Measurements from ENCODE around the gene SLIT3. TPM values are rescaled to one million over a fixed set of nuclear protein-coding genes. Genes with fewer than 3 reads are reported as not detected.

The SLIT3 gene
- total RNA-seq, 1 donor from 2014 or later: 52.8 TPM

GRCh38 chr5:169095976-169096375 is 205.0 kb downstream of the SLIT3 start:
- no peak overlapping the region for H3K4me3 ChIP-seq
- TF ChIP-seq POLR2A (IDR thresholded peaks at IDR 0.05) (no peak), POLR2AphosphoS5 (IDR thresholded peaks at IDR 0.05; ENCODE audit: insufficient read depth in 1 of 2, low read depth in 1 of 2) (no peak), CTCF (IDR thresholded peaks at IDR 0.05) (no peak)
- intact Hi-C loops (cut with DNase I): no loop called here
- no peaks in the 10 kb centered on the region for H3K36me3 ChIP-seq
- no peak for DNase-seq (ENCODE audit: extremely low spot score in 2 of 2)
- H3K27me3 ChIP-seq: no peaks in the 10 kb centered on the region
- no peak overlapping the region for H3K27ac ChIP-seq
- peaks cover 40% of the 10 kb centered on the region for H3K4me1 ChIP-seq
- no peaks in the 10 kb centered on the region for H3K9me3 ChIP-seq

- H3K36me3 ChIP-seq: no peaks in the 10 kb centered on the region
- no peaks in the 10 kb centered on the region for H3K27me3 ChIP-seq
- H3K9me3 ChIP-seq: no peaks in the 10 kb centered on the region
- TF ChIP-seq POLR2AphosphoS5 (IDR thresholded peaks at IDR 0.05; ENCODE audit: insufficient read depth in 1 of 2, low read depth in 1 of 2) (no peak), CTCF (IDR thresholded peaks at IDR 0.05) (no peak), POLR2A (IDR thresholded peaks at IDR 0.05) (no peak)
- no peak overlapping the region for H3K4me3 ChIP-seq
- intact Hi-C loops (cut with DNase I): no loop called here
- DNase-seq (ENCODE audit: extremely low spot score in 2 of 2): no peak
- H3K27ac ChIP-seq: no peak overlapping the region
- H3K4me1 ChIP-seq: peaks cover 35% of the 10 kb centered on the region
Measured at GRCh38 chr5:169095410-169095960, 205.5 kb downstream of the SLIT3 start.

- intact Hi-C loops (cut with DNase I): no loop called here
- Histone ChIP-seq H3K9me3 (no peaks in the 10 kb centered on the region), H3K36me3 (no peaks in the 10 kb centered on the region), H3K27ac (no peak overlapping the region), H3K4me1 (peaks cover 28% of the 10 kb centered on the region), H3K4me3 (no peak overlapping the region), H3K27me3 (no peaks in the 10 kb centered on the region)
- no peak for DNase-seq (ENCODE audit: extremely low spot score in 2 of 2)
- TF ChIP-seq POLR2AphosphoS5 (IDR thresholded peaks at IDR 0.05; ENCODE audit: insufficient read depth in 1 of 2, low read depth in 1 of 2): peak in 1 of 2 donors; percentile 33
- no peak for TF ChIP-seq POLR2A (IDR thresholded peaks at IDR 0.05)
- TF ChIP-seq CTCF (IDR thresholded peaks at IDR 0.05): no peak
Measured at GRCh38 chr5:169094586-169095409, 206.1 kb downstream of the SLIT3 start.

GRCh38 chr5:169091396-169091980 is 209.5 kb downstream of the SLIT3 start:
- no peak for TF ChIP-seq POLR2A (IDR thresholded peaks at IDR 0.05)
- TF ChIP-seq CTCF (IDR thresholded peaks at IDR 0.05): no peak
- TF ChIP-seq POLR2AphosphoS5 (IDR thresholded peaks at IDR 0.05; ENCODE audit: insufficient read depth in 1 of 2, low read depth in 1 of 2): no peak
- Histone ChIP-seq H3K4me1 (peaks cover 13% of the 10 kb centered on the region), H3K4me3 (no peak overlapping the region), H3K27me3 (no peaks in the 10 kb centered on the region), H3K27ac (no peak overlapping the region), H3K9me3 (no peaks in the 10 kb centered on the region), H3K36me3 (no peaks in the 10 kb centered on the region)
- no peak for DNase-seq (ENCODE audit: extremely low spot score in 2 of 2)
- intact Hi-C loops (cut with DNase I): no loop called here

GRCh38 chr5:169089343-169089742 is 211.6 kb downstream of the SLIT3 start:
- intact Hi-C loops (cut with DNase I): no loop called here
- Histone ChIP-seq H3K9me3 (no peaks in the 10 kb centered on the region), H3K4me3 (no peak overlapping the region), H3K27ac (no peak overlapping the region), H3K4me1 (no peaks in the 10 kb centered on the region), H3K36me3 (no peaks in the 10 kb centered on the region), H3K27me3 (no peaks in the 10 kb centered on the region)
- no peak for TF ChIP-seq CTCF (IDR thresholded peaks at IDR 0.05)
- no peak for TF ChIP-seq POLR2A (IDR thresholded peaks at IDR 0.05)
- no peak for TF ChIP-seq POLR2AphosphoS5 (IDR thresholded peaks at IDR 0.05; ENCODE audit: insufficient read depth in 1 of 2, low read depth in 1 of 2)
- DNase-seq (ENCODE audit: extremely low spot score in 2 of 2): no peak
